GM19099 (cell line): Measurements from ENCODE around the gene GLYATL1.

Source experiments
- POLR2A ChIP-seq: IDR thresholded peaks from 3 replicates; pipeline ENCODE4 v1.6.1; 2011; ENCODE audit warnings: low read depth; ENCODE audit not compliant: insufficient read length; ENCODE audit errors: extremely low read depth

Gene GLYATL1

DNA sequence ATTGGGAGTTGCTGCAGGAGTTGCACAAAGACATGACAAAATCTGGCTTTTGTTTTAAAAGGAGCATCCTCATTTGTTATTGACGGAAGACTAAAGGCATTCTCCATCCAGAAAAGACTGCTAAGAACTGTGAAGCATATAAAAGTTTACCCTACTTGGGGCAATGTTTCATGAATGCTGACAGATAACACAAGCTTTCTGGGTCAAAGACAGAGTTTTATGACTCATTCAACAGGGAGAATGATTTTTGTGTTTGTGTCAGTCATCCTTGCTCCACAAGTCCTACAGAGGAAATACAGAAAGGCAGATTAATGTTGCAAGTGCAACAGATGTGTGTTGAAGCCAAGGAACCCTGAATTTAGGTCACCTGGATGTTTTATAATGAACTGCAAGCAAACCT, 2.5 kb downstream of the GLYATL1 start:
- TF ChIP-seq POLR2A: no peak

GRCh38 chr11:58945663-58946062, 6.4 kb downstream of the GLYATL1 start:
- TF ChIP-seq POLR2A: no peak

DNA sequence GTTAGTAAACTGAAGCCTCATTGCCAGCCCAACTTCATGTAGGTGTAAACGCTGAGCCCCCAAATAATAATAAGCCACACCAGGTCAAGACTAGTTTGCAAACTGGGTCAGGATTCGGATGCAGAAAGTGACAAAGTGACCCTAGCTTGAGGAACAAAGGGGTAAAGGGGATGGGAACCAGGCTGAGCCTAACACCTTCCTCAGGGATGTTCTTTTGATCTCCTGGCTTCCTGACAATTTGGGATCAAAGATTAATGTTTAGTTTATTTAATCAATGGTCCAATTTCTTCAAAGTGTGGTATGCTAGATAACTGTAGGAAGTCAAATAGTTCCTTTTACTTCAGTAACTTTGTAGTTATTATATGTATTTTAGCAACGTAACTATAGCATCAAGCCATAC, 9.9 kb downstream of the GLYATL1 start:
- no peak for TF ChIP-seq POLR2A

- TF ChIP-seq POLR2A: no peak
Observed at GRCh38 chr11:58957922-58958321, 18.6 kb downstream of the GLYATL1 start.

DNA sequence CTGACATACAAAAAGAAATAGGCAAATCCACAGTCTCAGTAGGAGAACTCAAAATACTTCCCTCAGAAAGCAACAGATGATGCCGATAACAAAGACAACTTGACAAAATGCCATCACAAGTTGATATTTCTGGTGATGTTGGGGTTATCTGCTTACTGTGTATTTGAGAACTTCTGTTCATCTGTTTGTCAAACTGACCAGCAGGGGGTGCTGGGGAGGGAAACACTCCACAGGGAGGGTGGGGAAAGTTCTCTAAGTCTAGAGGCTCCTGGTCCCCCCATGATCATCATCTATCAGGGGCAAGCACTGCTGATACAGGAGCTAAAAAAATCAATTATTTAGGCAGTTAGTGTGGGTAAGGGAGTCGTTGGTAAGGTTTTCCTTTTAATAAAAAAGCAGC, 19.2 kb downstream of the GLYATL1 start:
- no peak for TF ChIP-seq POLR2A

DNA sequence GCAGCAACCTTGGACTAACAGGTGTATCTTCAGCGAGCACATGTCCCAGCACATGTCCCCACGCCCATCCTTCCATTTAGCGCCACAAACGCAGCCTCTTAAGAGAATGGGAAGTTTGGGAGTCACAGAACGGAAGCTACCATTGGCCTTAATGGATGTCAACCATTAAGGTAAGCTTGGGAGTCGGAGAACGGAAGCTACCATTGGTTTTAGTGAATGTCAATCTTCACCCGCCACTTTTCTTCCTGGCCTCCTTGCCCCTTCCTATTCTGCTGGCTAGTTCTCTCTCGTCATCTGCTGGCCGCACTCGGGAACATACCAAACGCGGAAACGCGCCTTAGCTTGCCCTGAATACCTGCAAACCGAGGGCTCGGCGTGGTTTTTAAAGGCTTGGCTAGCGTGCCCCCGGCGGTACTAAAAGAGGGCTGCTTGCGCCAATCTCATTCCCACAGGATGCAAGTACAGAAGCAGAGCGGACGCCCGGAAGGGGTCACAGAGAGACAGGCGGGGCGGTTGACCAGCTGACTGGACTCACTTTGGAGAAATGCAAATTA, 24.3 kb downstream of the GLYATL1 start:
- TF ChIP-seq POLR2A: no peak

DNA sequence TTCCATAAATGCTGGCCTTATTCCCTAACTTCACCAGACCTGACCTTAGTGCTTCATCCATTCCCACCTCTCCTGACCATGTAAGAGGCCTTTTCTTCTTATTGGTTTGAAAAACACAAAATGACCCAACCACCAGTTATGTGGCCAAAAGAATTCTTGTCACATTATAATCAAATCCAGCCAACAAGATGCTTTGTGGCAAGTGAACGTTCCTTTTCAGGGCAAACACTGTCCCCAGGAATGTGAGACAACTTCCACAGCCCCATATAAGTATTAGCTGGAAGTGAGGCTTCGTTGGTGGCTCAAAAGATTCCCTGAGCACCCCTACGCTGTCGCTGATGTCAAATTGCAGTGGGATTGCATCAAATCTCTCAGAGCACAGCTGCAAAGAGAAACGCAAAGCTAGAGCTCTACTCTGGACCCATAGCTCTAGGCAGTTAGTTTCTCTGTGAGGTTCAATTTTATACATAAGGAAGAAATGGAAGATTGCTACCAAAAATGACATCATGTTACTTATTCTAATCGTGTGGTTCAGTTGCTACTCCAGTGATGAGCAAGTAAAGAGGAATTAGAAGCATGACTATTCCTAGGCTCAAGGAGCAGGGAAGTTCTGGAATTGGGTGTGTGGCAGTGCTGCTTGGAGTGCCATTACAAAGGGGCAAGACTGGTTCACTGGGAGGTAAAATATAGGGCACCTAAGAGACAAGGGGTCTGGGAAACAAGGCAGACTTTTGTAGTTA, 26.1 kb downstream of the GLYATL1 start:
- no peak for TF ChIP-seq POLR2A

DNA sequence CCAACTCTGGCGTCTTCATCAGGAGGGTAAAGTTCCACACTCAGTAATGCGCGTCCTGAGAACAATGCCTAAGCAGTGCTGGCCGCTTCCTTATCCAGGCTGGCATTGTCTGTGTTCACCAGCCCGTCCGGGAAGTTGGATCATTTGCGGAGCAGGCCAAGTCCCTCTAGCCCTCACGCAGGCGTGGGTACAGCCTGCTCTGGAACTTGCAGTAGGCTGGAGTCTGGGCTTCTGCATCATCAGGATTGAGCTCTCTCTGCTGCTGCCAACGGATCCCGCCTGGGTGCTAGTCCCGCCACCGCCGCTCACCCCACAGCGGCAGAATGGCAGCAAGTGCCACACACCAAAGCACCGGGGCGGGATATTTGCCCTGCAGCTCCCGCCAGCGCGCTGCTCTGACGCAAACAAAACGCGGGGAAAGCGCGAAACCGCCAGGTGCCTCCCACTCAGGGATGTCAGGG, 29.0 kb downstream of the GLYATL1 start:
- no peak for TF ChIP-seq POLR2A

DNA sequence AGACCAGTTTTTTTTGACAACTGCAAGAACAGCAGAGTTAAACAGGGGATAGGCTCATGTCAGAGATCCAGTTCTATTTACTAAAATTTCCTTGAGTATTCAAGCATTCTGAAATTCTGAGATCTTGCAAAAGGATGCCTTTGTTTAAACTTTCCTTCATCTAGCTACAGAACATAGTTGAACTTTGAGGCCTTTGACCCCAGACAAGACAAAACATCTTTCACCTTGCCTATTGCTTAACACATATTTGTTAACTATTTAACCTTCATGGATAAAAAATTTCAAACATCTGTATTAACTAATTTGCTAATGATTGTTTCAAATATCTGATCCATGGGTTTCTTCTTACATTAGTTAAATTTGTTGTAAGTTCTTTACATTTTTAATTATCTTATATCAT, 38.2 kb downstream of the GLYATL1 start:
- no peak for TF ChIP-seq POLR2A

GRCh38 chr11:58979222-58979621, 39.9 kb downstream of the GLYATL1 start:
- TF ChIP-seq POLR2A: no peak

- TF ChIP-seq POLR2A: no peak
Observed at GRCh38 chr11:58980159-58980843, 41.0 kb downstream of the GLYATL1 start.

- TF ChIP-seq POLR2A: no peak
Observed at GRCh38 chr11:58992489-58992888, 53.2 kb downstream of the GLYATL1 start.

GRCh38 chr11:58994171-58994570, 54.9 kb downstream of the GLYATL1 start:
- TF ChIP-seq POLR2A: no peak

- no peak for TF ChIP-seq POLR2A
Observed at GRCh38 chr11:58998480-58999290, 59.4 kb downstream of the GLYATL1 start.

- no peak for TF ChIP-seq POLR2A
Observed at GRCh38 chr11:58999291-58999680, 60.0 kb downstream of the GLYATL1 start.
